HG02759 (cell line): ENCODE measurements around the gene NME7.

Experiments
- ATAC-seq: cut with Tn5 transposase; IDR thresholded peaks from one replicate; pipeline ENCODE4 v1.9.1; 2021; ENCODE audit warnings: mild to moderate bottlenecking, moderate library complexity; ENCODE audit not compliant: unreplicated experiment

Gene NME7

DNA sequence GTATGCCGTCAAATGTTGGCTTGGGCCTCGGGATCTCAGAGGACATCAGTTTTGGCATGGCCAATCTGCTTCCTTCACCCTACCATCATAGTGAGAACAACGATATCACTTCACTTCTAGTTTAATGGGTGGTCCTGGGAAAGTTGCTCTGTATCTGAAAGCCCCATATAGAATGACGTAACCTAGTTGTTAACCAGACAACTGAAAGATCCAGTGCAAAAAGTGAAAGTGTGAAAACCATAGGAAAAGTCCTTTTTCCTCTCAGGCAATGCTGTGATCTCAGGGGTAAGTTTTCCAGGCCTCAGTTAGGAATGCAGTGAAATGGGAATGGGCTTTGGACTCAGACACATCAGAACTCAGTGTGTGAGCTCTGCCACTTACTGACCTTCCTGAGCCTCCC, 279.7 kb downstream of the NME7 start:
- no peak for ATAC-seq

DNA sequence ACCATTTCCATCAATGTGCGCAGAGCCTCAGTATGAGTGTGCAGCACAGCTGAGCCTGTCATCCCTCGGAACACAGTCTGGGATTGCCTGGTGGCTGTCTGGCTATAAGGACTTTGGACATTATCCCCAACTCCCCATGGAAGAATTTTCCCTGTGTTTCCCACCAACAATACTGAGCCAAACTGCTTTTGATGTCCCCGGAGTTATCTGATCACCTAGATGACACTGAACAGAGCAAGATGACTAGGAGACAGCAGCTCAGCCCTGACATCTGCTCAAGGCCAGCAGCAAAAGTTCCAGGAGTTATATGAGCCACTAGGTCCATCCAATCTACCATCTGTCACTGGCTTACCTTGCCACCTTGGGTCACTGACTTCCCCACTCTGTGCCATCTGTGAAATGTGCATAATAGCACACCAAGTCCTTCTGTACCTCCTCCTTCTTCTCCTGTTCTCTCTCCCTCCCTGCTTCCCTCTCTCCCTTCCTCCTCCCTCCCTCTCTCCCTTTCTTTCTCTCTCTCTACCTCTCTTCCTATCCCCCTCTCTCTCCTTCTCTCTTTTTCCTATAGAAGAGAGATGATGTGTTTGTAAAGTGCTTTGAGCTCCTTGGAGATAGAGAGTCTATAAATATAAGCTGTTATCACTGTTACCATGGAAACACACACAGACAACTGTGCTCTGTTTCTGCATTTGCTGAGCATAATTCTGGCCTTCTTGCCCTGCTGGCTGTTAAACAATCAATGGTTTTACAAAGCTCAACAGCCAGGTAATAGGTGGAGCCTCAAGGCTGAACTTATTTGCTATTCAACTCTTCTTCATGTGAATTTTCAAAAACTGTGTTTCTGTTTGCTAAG, 280.8 kb downstream of the NME7 start:
- ATAC-seq = no peak

GRCh38 chr1:169085911-169086310, 281.7 kb downstream of the NME7 start:
- ATAC-seq = no peak
